ENCODE measurements around the gene TLE1.

Gene TLE1

GRCh38 chr9:81565609-81566008, 123.7 kb downstream of the TLE1 start:
- DNase-seq: no peak

DNA sequence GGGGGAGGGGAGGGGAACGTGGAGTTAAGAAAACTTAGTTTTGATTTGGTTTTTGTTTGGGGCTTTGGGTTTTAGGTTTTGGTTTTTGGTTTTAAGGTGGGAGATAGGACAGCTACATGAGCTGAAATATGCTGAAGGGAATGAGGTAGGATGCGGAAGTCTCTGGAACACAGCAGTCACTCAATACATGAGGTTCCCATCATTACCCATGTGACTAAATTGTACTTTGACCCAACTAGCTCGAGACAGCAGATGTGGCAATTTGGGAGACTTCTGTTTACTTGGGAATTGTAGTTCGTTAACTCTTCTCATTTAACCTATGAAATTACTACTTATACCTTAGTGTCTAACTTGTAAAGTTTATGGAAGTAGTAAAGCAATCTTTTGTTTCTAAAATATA, 124.2 kb downstream of the TLE1 start:
- no peak for DNase-seq

DNA sequence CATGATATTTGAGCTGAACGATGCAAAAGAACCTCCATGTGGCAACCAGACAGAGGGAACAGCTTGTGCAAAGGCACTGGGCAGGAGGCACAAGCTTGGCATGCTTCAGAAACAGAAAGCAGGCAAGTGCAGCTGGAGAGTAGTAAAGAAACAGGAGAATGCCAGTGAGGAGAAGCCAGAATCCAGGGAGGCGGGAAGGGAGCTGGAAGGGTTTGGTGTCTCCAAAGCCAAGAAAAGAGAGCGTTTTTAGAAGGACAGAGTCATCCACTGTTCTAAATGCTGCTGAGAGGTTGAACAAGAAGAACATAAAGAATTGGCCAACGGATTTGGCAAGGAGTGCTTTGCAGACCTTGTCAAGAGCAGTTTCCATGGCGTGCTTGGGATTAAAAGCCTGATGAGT, 124.7 kb downstream of the TLE1 start:
- DNase-seq: no peak

DNA sequence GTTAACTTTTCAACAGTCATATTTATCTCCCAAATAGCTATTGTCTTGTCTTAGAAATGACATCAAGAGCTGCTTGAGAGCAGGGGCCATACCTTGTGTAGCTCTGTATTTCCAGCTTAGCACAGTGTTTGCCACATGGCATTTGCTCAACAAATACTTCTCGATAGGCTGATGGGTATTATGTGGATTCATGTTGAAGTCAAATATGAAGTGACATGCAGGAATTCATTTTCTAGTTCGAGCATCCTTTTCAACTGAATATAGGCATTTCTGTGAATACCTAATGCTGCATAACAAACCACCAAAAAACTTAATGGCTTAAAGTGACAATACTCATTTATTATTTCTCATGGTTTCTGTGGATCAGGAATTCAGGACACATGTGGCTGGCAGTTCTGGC, 125.6 kb downstream of the TLE1 start:
- DNase-seq: no peak

DNA sequence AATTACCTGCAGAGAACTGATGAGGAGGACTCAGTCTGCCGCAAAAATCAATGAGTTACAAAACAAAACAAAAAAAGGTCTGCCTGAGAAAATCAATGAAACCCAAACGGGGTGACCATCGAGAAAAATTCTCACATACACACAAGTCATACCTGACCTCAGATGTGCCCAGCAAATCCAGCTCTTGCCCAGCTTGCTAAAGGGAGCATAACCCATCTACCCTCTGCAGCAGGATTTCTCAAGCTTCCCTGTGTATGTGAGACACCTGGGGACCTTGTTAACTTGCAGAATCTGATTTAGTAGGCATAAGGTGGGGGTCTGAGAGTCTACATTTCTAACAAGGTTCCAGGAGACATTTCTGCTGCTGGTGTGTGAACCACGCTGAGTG, 126.3 kb downstream of the TLE1 start:
- DNase-seq: no peak

- no peak for DNase-seq
Observed at GRCh38 chr9:81562231-81563019, 126.9 kb downstream of the TLE1 start.

- DNase-seq: no peak
Observed at GRCh38 chr9:81560851-81561732, 128.3 kb downstream of the TLE1 start.

DNA sequence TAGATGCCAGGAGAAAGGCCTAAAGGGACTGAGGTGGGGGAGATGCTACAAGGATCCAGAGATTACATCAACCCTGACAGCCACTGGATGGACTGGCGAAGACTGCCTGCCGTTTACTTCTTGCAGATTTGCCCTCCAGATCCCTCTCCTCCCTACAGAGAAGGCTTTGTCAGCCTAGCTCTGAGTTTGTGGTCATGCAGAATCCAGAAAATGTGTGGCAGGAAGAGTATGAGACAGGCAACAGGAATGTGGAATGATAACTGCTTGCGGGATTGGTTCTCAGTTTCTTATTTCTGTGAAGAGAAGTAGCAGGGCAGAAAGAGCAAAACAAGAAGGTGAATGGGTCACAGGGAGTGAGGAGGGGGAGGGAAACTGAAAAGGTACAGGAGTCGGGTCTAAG, 129.6 kb downstream of the TLE1 start:
- DNase-seq: no peak

DNA sequence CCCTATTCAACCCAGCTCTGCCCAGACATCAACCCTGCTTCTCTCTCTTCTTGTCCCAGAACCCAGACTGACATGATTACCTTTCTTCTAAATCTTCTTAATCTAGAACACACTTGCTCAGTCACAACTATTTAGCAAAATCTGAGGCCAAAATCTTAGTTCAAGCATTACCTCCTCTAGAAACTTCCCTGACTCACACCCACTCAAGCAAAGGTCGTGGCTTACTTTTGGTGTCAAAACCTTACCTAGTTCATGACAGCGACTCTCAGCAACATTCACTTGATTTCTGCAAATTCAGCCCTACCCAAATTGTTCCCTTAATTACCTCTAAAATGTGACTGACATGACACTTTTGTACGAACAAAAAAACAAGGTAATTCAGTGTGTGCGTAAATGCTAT, 130.2 kb downstream of the TLE1 start:
- DNase-seq: no peak

DNA sequence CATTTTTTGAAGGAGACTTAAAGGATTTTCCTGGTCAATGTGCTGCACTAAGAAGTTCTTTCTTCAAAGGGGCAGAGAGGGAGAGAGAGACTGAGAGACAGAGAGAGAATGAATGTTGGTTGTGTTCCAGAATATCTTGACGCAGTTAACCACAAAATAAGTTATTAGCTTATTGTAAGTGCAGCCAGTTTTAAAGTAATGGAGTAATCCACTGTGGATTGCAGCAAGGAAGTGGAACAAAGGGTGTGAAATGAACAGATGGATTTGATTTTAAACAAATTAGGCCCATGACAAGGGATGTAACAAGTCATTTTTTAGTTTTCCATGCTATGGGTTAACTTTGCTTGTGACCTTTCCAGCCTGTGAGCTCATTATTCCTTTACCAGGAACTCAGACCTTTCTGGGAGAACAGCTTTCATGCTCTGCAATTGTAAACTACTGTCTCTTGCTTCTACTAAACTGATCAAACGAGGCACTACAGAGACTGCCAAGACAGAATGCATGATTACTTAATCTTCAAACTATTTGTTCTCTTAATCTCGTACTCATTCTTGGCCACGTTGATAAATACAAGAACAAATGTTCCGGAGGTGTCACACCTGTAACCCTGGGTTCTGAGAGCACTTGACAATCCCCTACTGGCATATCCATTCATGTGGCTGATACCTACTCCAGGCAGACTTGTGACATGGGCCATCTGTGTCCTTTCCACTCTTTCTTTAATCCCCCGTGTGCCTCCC, 131.1 kb downstream of the TLE1 start:
- no peak for DNase-seq

GRCh38 chr9:81557452-81558090, 131.8 kb downstream of the TLE1 start:
- DNase-seq: no peak

GRCh38 chr9:81556923-81557322, 132.4 kb downstream of the TLE1 start:
- DNase-seq: no peak

DNA sequence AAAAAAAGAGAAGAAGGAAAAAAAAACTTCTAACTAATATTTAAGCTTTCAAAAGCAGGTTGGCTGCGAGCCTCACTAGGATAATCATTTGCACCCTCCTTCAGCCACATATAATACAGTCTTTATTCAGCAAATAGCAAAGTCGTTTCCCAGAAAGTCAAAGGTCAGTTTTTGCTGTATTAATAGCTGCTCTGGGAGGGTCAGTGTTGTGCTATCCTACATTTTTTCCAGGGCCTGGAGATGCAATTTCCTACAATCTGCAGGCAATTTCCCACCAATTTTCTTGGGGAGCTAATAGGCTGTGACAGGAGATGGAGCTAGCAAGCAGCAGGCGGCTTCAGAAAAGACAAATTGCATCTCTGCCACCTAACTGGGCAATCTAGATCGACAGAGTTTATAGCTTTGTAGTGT, 136.8 kb downstream of the TLE1 start:
- no peak for DNase-seq

DNA sequence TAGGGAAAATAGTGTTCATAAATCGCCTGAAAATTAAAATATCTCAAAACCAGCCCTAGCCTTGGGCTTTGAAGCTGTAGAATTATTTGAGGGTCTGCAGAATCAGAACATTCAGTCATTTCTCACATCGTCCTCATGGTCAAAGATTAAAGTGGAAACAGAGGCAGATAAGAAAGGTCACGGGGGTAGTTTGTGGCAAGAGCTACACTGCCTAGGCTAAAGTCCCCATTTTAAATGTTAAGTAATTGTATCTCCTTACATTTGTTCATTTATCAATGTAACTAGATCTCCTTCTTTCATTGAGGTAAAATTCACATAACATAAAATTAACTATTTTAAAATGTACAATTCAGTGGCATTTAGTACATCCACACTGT, 139.2 kb downstream of the TLE1 start:
- no peak for DNase-seq

GRCh38 chr9:81549500-81550206, 139.7 kb downstream of the TLE1 start:
- no peak for DNase-seq

- DNase-seq: no peak
Observed at GRCh38 chr9:81548911-81549310, 140.4 kb downstream of the TLE1 start.

- DNase-seq: no peak
Observed at GRCh38 chr9:81546489-81546888, 142.9 kb downstream of the TLE1 start.

- DNase-seq: no peak
Observed at GRCh38 chr9:81543695-81544094, 145.7 kb downstream of the TLE1 start.

GRCh38 chr9:81542118-81542889, 147.0 kb downstream of the TLE1 start:
- no peak for DNase-seq

DNA sequence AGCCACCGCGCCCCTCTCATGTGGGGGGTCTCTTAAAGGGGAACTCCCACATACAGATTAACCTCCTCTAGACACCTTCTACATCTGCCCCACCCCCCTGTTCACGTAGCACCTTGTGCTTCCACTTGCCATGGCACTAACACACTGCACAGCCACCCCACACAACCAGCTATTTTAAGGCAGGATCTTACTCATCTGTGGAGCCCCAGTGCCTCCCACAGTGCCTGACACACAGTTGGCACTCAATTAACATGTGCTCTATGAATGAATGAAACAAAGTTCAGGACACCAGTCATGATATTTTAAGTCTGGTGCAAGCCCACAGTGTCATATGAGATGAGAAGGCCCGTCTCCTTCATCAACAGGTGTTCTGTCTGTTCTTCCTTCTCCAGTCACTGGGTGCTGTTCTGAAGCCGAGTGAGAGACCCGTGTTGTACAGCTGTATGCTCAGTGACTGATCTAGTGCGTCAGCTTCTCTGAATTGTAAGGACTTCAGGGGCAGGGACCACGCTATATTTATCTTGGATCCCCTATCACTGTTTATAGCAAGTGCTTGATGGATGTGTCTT, 149.1 kb downstream of the TLE1 start:
- DNase-seq: no peak

GRCh38 chr9:81539317-81539716, 150.0 kb downstream of the TLE1 start:
- DNase-seq: no peak

Measured in NCI-H1694 (cell line).